Measurements from ENCODE around the gene GRK6. TPM values are rescaled to one million over a fixed set of nuclear protein-coding genes. Genes with fewer than 3 reads are reported as not detected.

Gene GRK6
- total and polyA plus RNA-seq, 8 donors: 7.2 to 14.5 (median 11.4) TPM

DNA sequence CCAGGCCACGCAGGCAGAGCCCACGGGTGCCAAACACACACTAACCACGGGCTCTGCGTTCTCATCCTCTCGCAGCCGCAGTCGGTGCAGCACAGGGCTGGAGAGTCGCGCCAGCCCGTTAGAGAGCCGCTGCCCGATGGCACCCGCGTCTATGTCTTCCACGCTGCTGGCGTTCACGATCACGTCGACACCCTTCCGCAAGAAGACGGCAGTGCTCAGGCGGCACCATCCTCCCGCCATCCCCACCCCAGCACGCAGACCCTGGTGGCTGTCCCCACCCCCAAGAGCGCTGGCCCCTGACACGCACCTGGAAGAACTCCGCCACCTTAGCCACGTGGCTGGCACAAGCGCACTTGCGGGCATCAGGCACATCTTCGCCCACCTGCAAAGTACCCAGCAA is 41.0 kb downstream of the GRK6 start:
- no peaks in the 10 kb centered on the region for H3K9me3 ChIP-seq
- peaks cover 0 to 4% (median 3%) of the 10 kb centered on the region in 3 donors for H3K4me1 ChIP-seq
- ATAC-seq (no peak), FAIRE-seq (no peak), DNase-seq (peak in 2 of 6 donors; percentile 17 to 58)
- no peak overlapping the region for H3K4me3 ChIP-seq
- no peaks in the 10 kb centered on the region for H3K27me3 ChIP-seq
- no peak overlapping the region for H3K27ac ChIP-seq
- 94 to 96% methylated on average over 31 of the region's 31 CpGs for WGBS, 2 donors
- H3K36me3 ChIP-seq: no peaks in the 10 kb centered on the region
- intact Hi-C loops (cut with DNase I): no loop called here
- TF ChIP-seq, protein P1, sequence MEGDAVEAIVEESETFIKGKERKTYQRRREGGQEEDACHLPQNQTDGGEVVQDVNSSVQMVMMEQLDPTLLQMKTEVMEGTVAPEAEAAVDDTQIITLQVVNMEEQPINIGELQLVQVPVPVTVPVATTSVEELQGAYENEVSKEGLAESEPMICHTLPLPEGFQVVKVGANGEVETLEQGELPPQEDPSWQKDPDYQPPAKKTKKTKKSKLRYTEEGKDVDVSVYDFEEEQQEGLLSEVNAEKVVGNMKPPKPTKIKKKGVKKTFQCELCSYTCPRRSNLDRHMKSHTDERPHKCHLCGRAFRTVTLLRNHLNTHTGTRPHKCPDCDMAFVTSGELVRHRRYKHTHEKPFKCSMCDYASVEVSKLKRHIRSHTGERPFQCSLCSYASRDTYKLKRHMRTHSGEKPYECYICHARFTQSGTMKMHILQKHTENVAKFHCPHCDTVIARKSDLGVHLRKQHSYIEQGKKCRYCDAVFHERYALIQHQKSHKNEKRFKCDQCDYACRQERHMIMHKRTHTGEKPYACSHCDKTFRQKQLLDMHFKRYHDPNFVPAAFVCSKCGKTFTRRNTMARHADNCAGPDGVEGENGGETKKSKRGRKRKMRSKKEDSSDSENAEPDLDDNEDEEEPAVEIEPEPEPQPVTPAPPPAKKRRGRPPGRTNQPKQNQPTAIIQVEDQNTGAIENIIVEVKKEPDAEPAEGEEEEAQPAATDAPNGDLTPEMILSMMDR (IDR thresholded peaks at IDR 0.05): no peak

DNA sequence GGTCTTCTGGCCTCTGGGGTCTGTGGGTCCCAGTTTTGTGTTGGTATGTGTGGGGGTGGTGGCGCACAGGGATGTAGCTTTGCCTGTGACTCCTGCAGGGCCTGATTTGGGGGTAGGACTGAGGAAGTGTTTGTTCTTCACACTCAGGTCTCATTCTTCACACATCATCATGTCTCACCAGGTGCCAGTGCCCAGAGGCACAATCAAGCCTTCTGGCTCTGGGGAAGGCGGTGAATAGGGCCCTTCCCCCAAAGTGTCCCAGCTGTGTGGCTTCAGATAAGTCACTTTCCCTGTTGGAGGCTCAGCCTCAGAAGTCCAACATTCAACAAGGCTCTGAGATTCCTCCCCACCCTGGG is 41.8 kb downstream of the GRK6 start:
- H3K36me3 ChIP-seq: no peaks in the 10 kb centered on the region
- ATAC-seq (no peak), DNase-seq (no peak), FAIRE-seq (no peak)
- intact Hi-C loops (cut with DNase I): no loop called here
- H3K4me1 ChIP-seq: peaks cover 0 to 6% (median 3%) of the 10 kb centered on the region in 3 donors
- H3K27ac ChIP-seq: no peak overlapping the region
- no peak overlapping the region for H3K4me3 ChIP-seq
- H3K9me3 ChIP-seq: no peaks in the 10 kb centered on the region
- H3K27me3 ChIP-seq: no peaks in the 10 kb centered on the region
- TF ChIP-seq, protein P1 (IDR thresholded peaks at IDR 0.05): no peak
- WGBS, 2 donors: 90 to 95% methylated on average over 2 of the region's 2 CpGs

DNA sequence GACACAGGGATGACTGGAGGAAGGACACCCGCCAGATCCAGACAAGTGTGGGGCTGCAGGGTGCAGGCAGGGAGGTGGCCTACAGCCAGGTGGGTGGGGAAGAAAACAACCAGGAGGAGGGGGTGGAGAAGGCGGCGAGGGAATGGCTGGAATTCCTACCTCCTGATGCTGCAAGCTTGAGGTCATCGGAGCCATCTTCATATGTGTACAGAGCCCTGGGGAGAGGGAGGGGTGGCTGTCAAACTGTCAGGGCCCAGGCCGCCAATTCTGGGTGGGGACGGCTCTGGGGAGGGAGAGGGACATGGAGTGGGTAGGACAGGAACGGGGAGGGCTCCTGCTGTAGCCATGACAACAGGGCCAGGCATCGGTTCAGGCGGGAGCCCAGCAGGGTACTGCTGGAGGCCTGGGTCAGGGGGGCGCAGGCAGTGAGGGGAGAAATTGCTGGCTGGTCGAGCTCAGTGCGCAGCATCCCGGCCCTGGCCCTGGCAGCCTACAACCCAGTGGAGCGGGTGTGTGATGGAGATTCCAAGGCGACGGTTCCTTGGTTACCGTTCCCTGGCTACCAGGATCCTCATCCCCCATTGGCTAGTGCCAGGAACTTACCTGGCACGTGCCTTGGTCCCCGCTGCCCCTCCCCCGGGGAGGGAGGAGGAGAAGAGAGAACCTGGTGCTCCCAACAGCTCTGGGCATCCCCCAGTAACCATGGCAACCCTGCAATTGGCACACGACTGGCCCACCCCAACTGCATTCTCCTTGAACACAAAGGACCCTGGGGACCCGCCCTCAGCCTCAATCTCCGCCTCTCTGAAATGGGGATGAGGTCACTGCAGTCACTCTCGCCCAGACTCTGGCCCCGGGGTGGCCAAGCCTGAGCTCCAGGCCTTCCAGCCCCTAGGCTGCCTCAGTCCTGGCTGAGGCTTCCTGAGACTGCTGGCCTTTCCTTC is 42.5 kb downstream of the GRK6 start:
- TF ChIP-seq, protein P1 (IDR thresholded peaks at IDR 0.05): no peak
- Histone ChIP-seq H3K36me3 (no peaks in the 10 kb centered on the region), H3K4me3 (no peak overlapping the region), H3K4me1 (peaks cover 0 to 6% (median 3%) of the 10 kb centered on the region in 3 donors), H3K27me3 (no peaks in the 10 kb centered on the region), H3K9me3 (no peaks in the 10 kb centered on the region), H3K27ac (no peak overlapping the region)
- ATAC-seq (no peak), DNase-seq (peak in 1 of 6 donors; percentile 65), FAIRE-seq (no peak)
- intact Hi-C loops (cut with DNase I): no loop called here
- WGBS, 2 donors: 77 to 84% methylated on average over 24 to 25 of the region's 25 CpGs

DNA sequence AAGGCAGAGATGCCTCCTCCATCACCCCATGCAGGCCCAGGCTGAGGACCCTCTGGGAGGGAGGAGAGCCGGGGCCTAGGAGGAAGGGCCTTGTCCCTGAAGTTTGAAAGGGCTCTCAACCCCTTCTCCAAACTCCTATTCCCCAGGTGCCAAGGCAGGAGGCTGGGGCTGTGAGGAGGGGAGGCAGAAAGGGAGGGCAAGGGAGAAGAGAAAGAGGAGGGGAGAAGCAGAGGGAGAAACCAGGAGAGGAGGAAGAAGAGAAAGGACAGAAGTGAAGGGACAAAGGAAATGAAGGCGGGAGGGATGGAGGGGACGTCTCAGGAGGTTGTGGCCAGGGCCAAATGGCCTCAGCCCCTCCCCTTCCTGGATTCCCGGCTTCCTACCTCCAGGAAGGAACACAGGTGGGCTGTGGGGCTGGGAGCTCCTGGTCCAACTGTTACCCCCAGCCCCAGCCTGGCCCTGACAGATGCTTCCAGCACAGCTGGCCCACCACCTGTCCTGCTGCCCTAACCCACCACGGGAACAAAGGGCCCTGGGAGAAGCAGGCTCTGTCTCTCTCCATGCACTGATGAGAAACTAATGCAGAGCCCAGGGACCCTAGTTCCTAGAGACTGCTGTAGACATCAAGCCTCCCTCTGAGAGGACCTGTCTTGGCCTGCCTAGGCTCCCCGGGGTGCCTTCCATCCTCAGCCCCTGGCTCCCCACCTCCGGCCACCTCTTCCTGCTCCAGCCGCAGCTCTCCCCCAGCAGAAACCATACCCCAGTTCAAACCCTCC is 43.5 kb downstream of the GRK6 start:
- Histone ChIP-seq H3K4me1 (peaks cover 0 to 6% (median 3%) of the 10 kb centered on the region in 3 donors), H3K36me3 (no peaks in the 10 kb centered on the region), H3K27me3 (no peaks in the 10 kb centered on the region), H3K9me3 (no peaks in the 10 kb centered on the region), H3K4me3 (no peak overlapping the region), H3K27ac (no peak overlapping the region)
- ATAC-seq (no peak), FAIRE-seq (no peak), DNase-seq (peak in 1 of 6 donors; percentile 41)
- intact Hi-C loops (cut with DNase I): no loop called here
- TF ChIP-seq, protein P1 (IDR thresholded peaks at IDR 0.05): no peak
- WGBS, 2 donors: 86 to 88% methylated on average over 8 of the region's 8 CpGs
